ENCODE data around the gene MALT1. TPM values are rescaled to one million over a fixed set of nuclear protein-coding genes. Genes with fewer than 3 reads are reported as not detected.

Gene MALT1
- total RNA-seq, 1 donor from 2014 or later: 14.1 TPM

DNA sequence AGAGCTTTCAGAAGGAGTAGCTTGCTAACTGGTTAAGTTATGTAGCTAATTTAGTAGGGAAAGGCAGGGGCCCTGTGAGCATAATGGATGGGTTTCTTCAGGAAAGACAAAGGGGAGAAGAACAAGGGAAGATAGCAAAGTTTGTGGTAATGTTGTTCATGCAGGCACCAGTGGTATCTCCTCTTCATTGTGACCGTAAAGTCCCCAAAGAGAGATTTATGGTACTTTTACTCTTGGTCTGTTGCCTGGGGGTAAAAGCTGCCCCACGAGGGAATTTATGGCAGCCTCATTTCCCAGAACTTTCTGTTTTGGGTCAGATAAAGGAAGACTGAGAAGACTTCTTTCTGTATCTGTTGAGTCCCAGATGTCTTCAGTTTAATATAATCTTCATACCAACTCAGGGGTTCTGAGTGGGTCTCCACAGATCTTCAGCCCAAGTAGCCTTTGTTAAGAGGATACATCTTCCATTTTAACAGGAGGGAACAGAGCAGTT, 27.5 kb downstream of the MALT1 start:
- Mint-ChIP-seq H3K9me3 (ENCODE audit: low read depth) (no peaks in the 10 kb centered on the region), H3K27me3 (no peaks in the 10 kb centered on the region), H3K4me1 (ENCODE audit: low read depth) (peaks cover 1% of the 10 kb centered on the region), H3K27ac (no peak overlapping the region), H3K36me3 (ENCODE audit: insufficient read depth) (peaks cover 16% of the 10 kb centered on the region), H3K4me3 (ENCODE audit: low read depth) (no peak overlapping the region)
- DNase-seq (ENCODE audit: low spot score, unreplicated experiment): no peak
- TF ChIP-seq, protein P1, sequence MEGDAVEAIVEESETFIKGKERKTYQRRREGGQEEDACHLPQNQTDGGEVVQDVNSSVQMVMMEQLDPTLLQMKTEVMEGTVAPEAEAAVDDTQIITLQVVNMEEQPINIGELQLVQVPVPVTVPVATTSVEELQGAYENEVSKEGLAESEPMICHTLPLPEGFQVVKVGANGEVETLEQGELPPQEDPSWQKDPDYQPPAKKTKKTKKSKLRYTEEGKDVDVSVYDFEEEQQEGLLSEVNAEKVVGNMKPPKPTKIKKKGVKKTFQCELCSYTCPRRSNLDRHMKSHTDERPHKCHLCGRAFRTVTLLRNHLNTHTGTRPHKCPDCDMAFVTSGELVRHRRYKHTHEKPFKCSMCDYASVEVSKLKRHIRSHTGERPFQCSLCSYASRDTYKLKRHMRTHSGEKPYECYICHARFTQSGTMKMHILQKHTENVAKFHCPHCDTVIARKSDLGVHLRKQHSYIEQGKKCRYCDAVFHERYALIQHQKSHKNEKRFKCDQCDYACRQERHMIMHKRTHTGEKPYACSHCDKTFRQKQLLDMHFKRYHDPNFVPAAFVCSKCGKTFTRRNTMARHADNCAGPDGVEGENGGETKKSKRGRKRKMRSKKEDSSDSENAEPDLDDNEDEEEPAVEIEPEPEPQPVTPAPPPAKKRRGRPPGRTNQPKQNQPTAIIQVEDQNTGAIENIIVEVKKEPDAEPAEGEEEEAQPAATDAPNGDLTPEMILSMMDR (IDR thresholded peaks at IDR 0.05; ENCODE audit: unreplicated experiment): no peak

DNA sequence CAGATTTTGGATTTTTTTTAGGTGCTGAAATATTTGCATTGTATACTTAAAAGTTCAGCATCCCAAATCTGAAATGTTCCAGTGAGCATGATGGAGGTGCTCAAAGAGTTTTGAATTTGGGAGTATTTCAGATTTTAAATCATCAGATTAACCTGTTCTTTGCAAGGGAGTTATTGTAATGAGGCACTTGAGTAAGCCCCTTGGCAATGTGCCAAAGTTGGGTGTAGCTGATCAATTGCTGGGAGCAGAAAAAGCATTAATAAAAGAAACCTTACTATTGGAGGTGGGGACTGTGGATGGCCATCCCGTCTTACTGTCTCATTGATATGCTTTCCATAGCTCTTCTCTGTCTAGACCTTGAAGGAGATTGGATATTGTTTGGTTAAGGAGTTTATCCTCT, 28.3 kb downstream of the MALT1 start:
- peaks cover 16% of the 10 kb centered on the region for H3K36me3 Mint-ChIP-seq (ENCODE audit: insufficient read depth)

GRCh38 chr18:58700209-58700608, 28.9 kb downstream of the MALT1 start:
- no peak overlapping the region for H3K27ac Mint-ChIP-seq
- TF ChIP-seq, protein P1 (IDR thresholded peaks at IDR 0.05; ENCODE audit: unreplicated experiment): no peak
- no peaks in the 10 kb centered on the region for H3K9me3 Mint-ChIP-seq (ENCODE audit: low read depth)
- DNase-seq (ENCODE audit: low spot score, unreplicated experiment): no peak
- H3K4me1 Mint-ChIP-seq (ENCODE audit: low read depth): peaks cover 1% of the 10 kb centered on the region
- H3K27me3 Mint-ChIP-seq: no peaks in the 10 kb centered on the region
- H3K4me3 Mint-ChIP-seq (ENCODE audit: low read depth): no peak overlapping the region
- peaks cover 19% of the 10 kb centered on the region for H3K36me3 Mint-ChIP-seq (ENCODE audit: insufficient read depth)

More for the DNA sequence above, 28.3 kb downstream of the MALT1 start:
- Mint-ChIP-seq H3K9me3 (ENCODE audit: low read depth) (no peaks in the 10 kb centered on the region), H3K4me1 (ENCODE audit: low read depth) (peaks cover 1% of the 10 kb centered on the region), H3K27ac (no peak overlapping the region), H3K4me3 (ENCODE audit: low read depth) (no peak overlapping the region), H3K27me3 (no peaks in the 10 kb centered on the region)
- DNase-seq (ENCODE audit: low spot score, unreplicated experiment): no peak
- TF ChIP-seq, protein P1 (IDR thresholded peaks at IDR 0.05; ENCODE audit: unreplicated experiment): no peak

GRCh38 chr18:58712930-58713329, 41.7 kb downstream of the MALT1 start:
- peaks cover 7% of the 10 kb centered on the region for H3K4me1 Mint-ChIP-seq (ENCODE audit: low read depth)
- H3K27me3 Mint-ChIP-seq: no peaks in the 10 kb centered on the region
- no peak overlapping the region for H3K27ac Mint-ChIP-seq
- DNase-seq (ENCODE audit: low spot score, unreplicated experiment): no peak
- H3K36me3 Mint-ChIP-seq (ENCODE audit: insufficient read depth): peaks cover 2% of the 10 kb centered on the region
- no peak overlapping the region for H3K4me3 Mint-ChIP-seq (ENCODE audit: low read depth)
- TF ChIP-seq, protein P1 (IDR thresholded peaks at IDR 0.05; ENCODE audit: unreplicated experiment): no peak
- no peaks in the 10 kb centered on the region for H3K9me3 Mint-ChIP-seq (ENCODE audit: low read depth)

GRCh38 chr18:58714259-58714658, 43.0 kb downstream of the MALT1 start:
- Mint-ChIP-seq H3K9me3 (ENCODE audit: low read depth) (no peaks in the 10 kb centered on the region), H3K36me3 (ENCODE audit: insufficient read depth) (peaks cover 5% of the 10 kb centered on the region), H3K4me1 (ENCODE audit: low read depth) (peaks cover 7% of the 10 kb centered on the region), H3K4me3 (ENCODE audit: low read depth) (no peak overlapping the region), H3K27me3 (no peaks in the 10 kb centered on the region), H3K27ac (no peak overlapping the region)
- TF ChIP-seq, protein P1 (IDR thresholded peaks at IDR 0.05; ENCODE audit: unreplicated experiment): no peak
- no peak for DNase-seq (ENCODE audit: low spot score, unreplicated experiment)
